ENCODE measurements around the gene GASK1A.

GRCh38 chr3:42970557-42970956 lies 8.6 kb upstream of the GASK1A start:
- TF ChIP-seq CTCF (IDR thresholded peaks at IDR 0.05; ENCODE audit: low read depth, low read length) (no peak), EZH2phosphoT487 (IDR thresholded peaks at IDR 0.05; ENCODE audit: low read depth) (no peak)

Data from OCI-LY3 (cell line).